ENCODE results near the gene SSBP2.

Gene SSBP2

DNA sequence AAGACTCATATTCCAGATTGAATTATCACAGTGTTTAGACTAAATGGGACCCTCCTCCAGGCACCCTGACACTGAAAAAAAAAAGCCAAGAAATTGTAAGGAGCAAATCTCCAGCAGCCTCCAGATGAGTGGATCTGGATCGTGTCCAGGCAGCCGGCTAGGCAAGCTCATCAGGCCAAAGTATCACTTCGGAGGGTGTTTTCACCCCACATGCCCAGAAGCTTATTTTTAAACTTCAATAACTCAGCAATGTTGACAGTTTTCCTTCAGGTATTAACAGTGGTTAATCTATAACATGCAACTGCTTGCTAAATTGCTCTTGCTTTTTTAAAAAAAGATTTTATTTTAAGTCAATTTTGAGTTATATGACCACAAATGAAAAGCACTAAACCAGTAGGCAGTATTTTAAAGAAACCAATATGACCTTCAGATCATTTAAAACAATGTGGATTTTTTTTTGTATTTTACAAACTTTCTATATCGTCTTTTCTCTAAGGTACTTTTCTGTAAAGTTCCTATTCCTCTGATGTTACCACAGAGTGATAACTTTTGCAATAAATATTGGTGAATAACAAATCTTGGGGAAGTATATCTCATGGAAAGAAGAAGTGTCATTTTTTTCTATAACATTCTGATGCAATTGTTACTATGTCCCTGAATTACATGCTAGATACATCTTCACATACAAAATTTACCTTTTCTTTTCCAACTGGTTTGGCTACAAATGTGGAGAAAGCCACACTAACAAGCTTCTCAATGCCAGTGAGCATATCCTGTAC is 387.6 kb downstream of the SSBP2 start:
- no peak for DNase-seq
